Trophoblast cell (in vitro differentiated cells and primary cell): ENCODE results near the gene PAGE1.

Experiments
- DNase-seq, 2 donors: peaks; one replicate each; pipeline ENCODE4 v3.0.0-alpha.2; 2016
- H2AFZ ChIP-seq: 2 replicates; pipeline ENCODE4 v1.6.1; 2013; ENCODE audit warnings: low read length, moderate library complexity, mild to moderate bottlenecking; ENCODE audit not compliant: insufficient read depth, poor library complexity
- H2AK5ac ChIP-seq: 2 replicates; pipeline ENCODE4 v1.6.1; 2013; ENCODE audit warnings: mild to moderate bottlenecking, low read length
- H2BK120ac ChIP-seq: 2 replicates; pipeline ENCODE4 v1.6.1; 2013; ENCODE audit warnings: low read length, mild to moderate bottlenecking, moderate library complexity; ENCODE audit not compliant: insufficient read depth, poor library complexity
- H2BK12ac ChIP-seq: 2 replicates; pipeline ENCODE4 v1.6.1; 2013; ENCODE audit warnings: mild to moderate bottlenecking, low read length, moderate library complexity
- H2BK5ac ChIP-seq: 2 replicates; pipeline ENCODE4 v1.6.1; 2013; ENCODE audit warnings: low read length, low read depth, moderate library complexity, mild to moderate bottlenecking; ENCODE audit not compliant: poor library complexity
- H3K14ac ChIP-seq: 2 replicates; pipeline ENCODE4 v1.6.1; 2013; ENCODE audit warnings: mild to moderate bottlenecking, low read length
- H3K18ac ChIP-seq: 2 replicates; pipeline ENCODE4 v1.6.1; 2013; ENCODE audit warnings: mild to moderate bottlenecking, low read length
- H3K23ac ChIP-seq: 2 replicates; pipeline ENCODE4 v1.6.1; 2013; ENCODE audit warnings: low read length
- H3K27ac ChIP-seq: 2 replicates; pipeline ENCODE4 v1.5.1; 2013; ENCODE audit warnings: low read depth, mild to moderate bottlenecking, inconsistent platforms, low read length, moderate library complexity
- H3K27me3 ChIP-seq: 2 replicates; pipeline ENCODE4 v1.6.1; 2013; ENCODE audit warnings: inconsistent platforms, mild to moderate bottlenecking, low read length, moderate library complexity; ENCODE audit not compliant: insufficient read depth
- H3K36me3 ChIP-seq, 2 experiments: 1 replicate in 1 of 2; 2 replicates in 1 of 2; pipeline ENCODE4 v1.6.1; 2013; ENCODE audit warnings: low read length in 2 of 2, mild to moderate bottlenecking in 2 of 2, moderate library complexity in 1 of 2; ENCODE audit not compliant: insufficient read depth in 2 of 2, control insufficient read depth in 1 of 2
- H3K4ac ChIP-seq: 2 replicates; pipeline ENCODE4 v1.6.1; 2013; ENCODE audit warnings: low read depth, mild to moderate bottlenecking, low read length, moderate library complexity
- H3K4me1 ChIP-seq, 2 experiments: 1 replicate in 1 of 2; 2 replicates in 1 of 2; pipeline ENCODE4 v1.6.1; 2013; ENCODE audit warnings: low read length in 2 of 2, mild to moderate bottlenecking in 2 of 2, moderate library complexity in 1 of 2; ENCODE audit not compliant: insufficient read depth in 2 of 2, control insufficient read depth in 1 of 2
- H3K4me2 ChIP-seq: 2 replicates; pipeline ENCODE4 v1.6.1; 2013; ENCODE audit warnings: inconsistent platforms, mild to moderate bottlenecking, low read length, moderate library complexity
- H3K4me3 ChIP-seq: 2 replicates; pipeline ENCODE4 v1.5.1; 2013; ENCODE audit warnings: mild to moderate bottlenecking, low read depth, low read length, inconsistent platforms
- H3K79me1 ChIP-seq: one replicate; pipeline ENCODE4 v1.6.1; 2013; ENCODE audit warnings: low read length
- H3K79me2 ChIP-seq: 2 replicates; pipeline ENCODE4 v1.6.1; 2013; ENCODE audit warnings: low read length, mild to moderate bottlenecking; ENCODE audit not compliant: control insufficient read depth, insufficient read depth, poor library complexity
- H3K9ac ChIP-seq: 2 replicates; pipeline ENCODE4 v1.6.1; 2013; ENCODE audit warnings: mild to moderate bottlenecking, low read length
- H3K9me3 ChIP-seq: 2 replicates; pipeline ENCODE4 v1.6.1; 2013; ENCODE audit warnings: low read depth, mild to moderate bottlenecking, control low read depth, inconsistent platforms, low read length; ENCODE audit not compliant: insufficient read depth
- H4K12ac ChIP-seq: 2 replicates; pipeline ENCODE4 v1.6.1; 2013; ENCODE audit warnings: low read depth, mild to moderate bottlenecking, low read length, moderate library complexity
- H4K8ac ChIP-seq: 2 replicates; pipeline ENCODE4 v1.6.1; 2013; ENCODE audit warnings: low read depth, mild to moderate bottlenecking, low read length, moderate library complexity
- H4K91ac ChIP-seq: one replicate; pipeline ENCODE4 v1.6.1; 2013; ENCODE audit warnings: low read depth, mild to moderate bottlenecking, low read length, moderate library complexity
- WGBS: extraction: QIAGEN DNeasy Blood & Tissue Kit; methylation state at CpG from one replicate; pipeline ENCODE4 v1.1.7; 2013; ENCODE audit warnings: missing lambda C conversion rate; ENCODE audit not compliant: insufficient read length, insufficient coverage; ENCODE audit errors: extremely low coverage; 5-methylcytosine and 5-hydroxymethylcytosine counted together

The PAGE1 gene

GRCh38 chrX:49659771-49660170 lies 36.0 kb downstream of the PAGE1 start:
- H3K36me3 ChIP-seq = no peaks in the 10 kb centered on the region
- DNase-seq = no peak
- H3K23ac ChIP-seq = no peak overlapping the region
- H3K4me3 ChIP-seq = no peak overlapping the region
- H2BK5ac ChIP-seq = no peak overlapping the region
- no peak overlapping the region for H3K27ac ChIP-seq
- H3K9ac ChIP-seq = no peak overlapping the region
- no peaks in the 10 kb centered on the region for H3K4me1 ChIP-seq
- H3K79me2 ChIP-seq = no peaks in the 10 kb centered on the region
- no peak overlapping the region for H2AFZ ChIP-seq
- H3K9me3 ChIP-seq = no peaks in the 10 kb centered on the region
- no peak overlapping the region for H2BK12ac ChIP-seq
- H4K8ac ChIP-seq = no peak overlapping the region
- H3K4ac ChIP-seq = no peak overlapping the region
- no peak overlapping the region for H3K4me2 ChIP-seq
- no peak overlapping the region for H3K14ac ChIP-seq
- no peak overlapping the region for H3K18ac ChIP-seq
- no peak overlapping the region for H2AK5ac ChIP-seq
- H3K27me3 ChIP-seq = no peaks in the 10 kb centered on the region
- no peak overlapping the region for H4K91ac ChIP-seq
- no CpG with 5 or more reads among the region's 4 CpGs for WGBS
- H3K79me1 ChIP-seq = no peaks in the 10 kb centered on the region
- no peak overlapping the region for H2BK120ac ChIP-seq
- H4K12ac ChIP-seq = no peak overlapping the region

- Histone ChIP-seq H4K8ac (no peak overlapping the region), H3K4ac (no peak overlapping the region), H3K79me2 (no peaks in the 10 kb centered on the region), H3K4me3 (no peak overlapping the region), H3K4me2 (no peak overlapping the region), H2BK5ac (no peak overlapping the region), H3K27ac (no peak overlapping the region), H3K18ac (no peak overlapping the region), H2AFZ (no peak overlapping the region), H4K12ac (no peak overlapping the region), H2BK120ac (no peak overlapping the region), H3K14ac (no peak overlapping the region), H3K4me1 (no peaks in the 10 kb centered on the region), H2BK12ac (no peak overlapping the region), H3K36me3 (no peaks in the 10 kb centered on the region), H3K9ac (no peak overlapping the region), H3K9me3 (no peaks in the 10 kb centered on the region), H4K91ac (no peak overlapping the region), H3K23ac (no peak overlapping the region), H3K27me3 (no peaks in the 10 kb centered on the region), H2AK5ac (no peak overlapping the region), H3K79me1 (no peaks in the 10 kb centered on the region)
- no peak for DNase-seq
- no CpG with 5 or more reads among the region's 3 CpGs for WGBS
Observed at GRCh38 chrX:49656533-49656932, 39.3 kb downstream of the PAGE1 start.

GRCh38 chrX:49644991-49645637 lies 50.7 kb downstream of the PAGE1 start:
- DNase-seq = no peak
- H2BK120ac ChIP-seq = no peak overlapping the region
- H3K4me2 ChIP-seq = no peak overlapping the region
- no peaks in the 10 kb centered on the region for H3K9me3 ChIP-seq
- H3K79me1 ChIP-seq = no peaks in the 10 kb centered on the region
- H2AK5ac ChIP-seq = no peak overlapping the region
- no peak overlapping the region for H3K18ac ChIP-seq
- H3K4me3 ChIP-seq = no peak overlapping the region
- no peak overlapping the region for H3K4ac ChIP-seq
- no peak overlapping the region for H3K27ac ChIP-seq
- H3K36me3 ChIP-seq = no peaks in the 10 kb centered on the region
- no peak overlapping the region for H2BK5ac ChIP-seq
- WGBS = no CpG with 5 or more reads among the region's 8 CpGs
- no peaks in the 10 kb centered on the region for H3K79me2 ChIP-seq
- H3K27me3 ChIP-seq = no peaks in the 10 kb centered on the region
- no peak overlapping the region for H3K9ac ChIP-seq
- no peaks in the 10 kb centered on the region for H3K4me1 ChIP-seq
- no peak overlapping the region for H4K12ac ChIP-seq
- no peak overlapping the region for H2AFZ ChIP-seq
- H3K14ac ChIP-seq = no peak overlapping the region
- no peak overlapping the region for H4K8ac ChIP-seq
- H2BK12ac ChIP-seq = no peak overlapping the region
- H3K23ac ChIP-seq = no peak overlapping the region
- no peak overlapping the region for H4K91ac ChIP-seq
